ENCODE results near the gene GNB1L. TPM values are rescaled to one million over a fixed set of nuclear protein-coding genes. Genes with fewer than 3 reads are reported as not detected.

Gene GNB1L
- total and polyA plus RNA-seq, 2 experiments from 2014 or later, result 3.5 to 5.5 TPM

DNA sequence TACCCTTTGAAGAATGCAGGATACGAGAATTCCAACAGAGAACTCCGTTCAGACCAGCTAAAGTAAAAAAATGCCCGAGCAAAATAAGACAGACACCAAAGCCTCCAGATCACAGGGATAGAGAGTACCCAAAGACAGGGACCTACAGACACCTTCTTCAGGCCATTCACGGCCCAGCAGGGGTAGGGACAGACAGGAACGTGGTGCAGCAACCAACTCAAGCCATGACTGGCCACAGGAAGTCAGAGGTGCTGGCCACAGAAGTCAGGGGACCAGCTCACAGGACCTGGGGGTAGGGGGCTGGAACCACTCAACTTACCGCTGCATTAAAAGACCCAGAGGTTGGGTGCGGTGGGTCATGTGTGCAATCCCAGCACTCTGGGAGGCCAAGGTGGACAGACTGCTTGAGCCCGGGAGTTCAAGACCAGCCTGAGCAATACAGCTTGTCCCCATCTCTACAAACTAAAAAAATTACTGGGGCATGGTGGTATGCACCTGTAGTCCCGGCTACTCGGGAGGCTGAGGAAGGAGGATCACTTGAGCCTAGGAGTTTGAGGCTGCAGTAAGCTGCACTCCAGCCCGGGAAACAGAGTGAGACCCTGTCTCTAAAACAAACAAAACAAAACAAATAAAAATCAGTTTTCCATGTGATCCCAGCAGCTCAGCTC is 47.0 kb upstream of the GNB1L start:
- Histone ChIP-seq H3K4me3 (no peak overlapping the region), H3K9me3 (ENCODE audit: low read depth) (no peaks in the 10 kb centered on the region), H3K36me3 (no peaks in the 10 kb centered on the region), H3K27me3 (no peaks in the 10 kb centered on the region), H3K27ac (no peak overlapping the region), H3K4me1 (ENCODE audit: low read depth) (peaks cover 21% of the 10 kb centered on the region)
- no peak for DNase-seq (ENCODE audit: low read depth in 1 of 2, low spot score in 1 of 2)
- TF ChIP-seq, protein P1, sequence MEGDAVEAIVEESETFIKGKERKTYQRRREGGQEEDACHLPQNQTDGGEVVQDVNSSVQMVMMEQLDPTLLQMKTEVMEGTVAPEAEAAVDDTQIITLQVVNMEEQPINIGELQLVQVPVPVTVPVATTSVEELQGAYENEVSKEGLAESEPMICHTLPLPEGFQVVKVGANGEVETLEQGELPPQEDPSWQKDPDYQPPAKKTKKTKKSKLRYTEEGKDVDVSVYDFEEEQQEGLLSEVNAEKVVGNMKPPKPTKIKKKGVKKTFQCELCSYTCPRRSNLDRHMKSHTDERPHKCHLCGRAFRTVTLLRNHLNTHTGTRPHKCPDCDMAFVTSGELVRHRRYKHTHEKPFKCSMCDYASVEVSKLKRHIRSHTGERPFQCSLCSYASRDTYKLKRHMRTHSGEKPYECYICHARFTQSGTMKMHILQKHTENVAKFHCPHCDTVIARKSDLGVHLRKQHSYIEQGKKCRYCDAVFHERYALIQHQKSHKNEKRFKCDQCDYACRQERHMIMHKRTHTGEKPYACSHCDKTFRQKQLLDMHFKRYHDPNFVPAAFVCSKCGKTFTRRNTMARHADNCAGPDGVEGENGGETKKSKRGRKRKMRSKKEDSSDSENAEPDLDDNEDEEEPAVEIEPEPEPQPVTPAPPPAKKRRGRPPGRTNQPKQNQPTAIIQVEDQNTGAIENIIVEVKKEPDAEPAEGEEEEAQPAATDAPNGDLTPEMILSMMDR (IDR thresholded peaks at IDR 0.05; ENCODE audit: low read depth, low read length), result no peak

DNA sequence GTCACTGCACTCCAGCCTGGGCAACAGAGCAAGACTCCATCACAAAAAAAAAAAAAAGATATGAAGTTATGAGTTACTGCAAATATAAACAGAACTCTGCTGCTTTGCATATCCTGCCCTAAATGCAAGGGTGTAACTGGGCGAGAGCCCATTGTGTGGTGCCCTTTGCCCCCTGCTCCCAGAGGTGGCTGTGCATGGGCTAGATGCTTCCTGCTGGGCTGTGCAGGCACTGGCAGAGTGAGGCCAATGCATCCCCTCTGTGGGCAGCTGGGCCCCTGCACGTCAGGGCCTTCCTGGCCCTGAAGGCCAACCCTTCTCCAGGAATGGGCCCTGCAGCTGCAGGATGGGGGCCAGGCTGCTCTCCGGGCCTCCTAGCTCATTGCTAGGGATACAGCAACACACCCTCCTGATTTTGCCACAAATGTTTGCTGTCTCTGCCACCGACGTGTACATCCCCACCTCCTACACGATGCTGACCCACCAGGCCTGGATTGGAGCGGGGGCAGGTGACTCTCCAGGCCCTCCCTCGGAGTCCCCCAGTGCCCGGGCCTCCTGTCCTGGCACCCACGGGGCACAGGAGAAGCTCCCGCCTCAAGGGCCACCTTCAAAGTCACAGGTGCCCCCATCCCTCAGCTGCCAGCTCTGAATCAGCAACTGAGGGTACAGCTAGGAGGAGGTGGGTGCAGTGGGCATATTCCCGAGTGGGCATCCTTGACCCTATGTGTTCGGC is 46.2 kb upstream of the GNB1L start:
- H3K27ac ChIP-seq, result no peak overlapping the region
- no peaks in the 10 kb centered on the region for H3K27me3 ChIP-seq
- DNase-seq (ENCODE audit: low read depth in 1 of 2, low spot score in 1 of 2), result no peak
- H3K4me3 ChIP-seq, result no peak overlapping the region
- H3K4me1 ChIP-seq (ENCODE audit: low read depth), result peaks cover 21% of the 10 kb centered on the region
- TF ChIP-seq, protein P1 (IDR thresholded peaks at IDR 0.05; ENCODE audit: low read depth, low read length), result no peak
- no peaks in the 10 kb centered on the region for H3K9me3 ChIP-seq (ENCODE audit: low read depth)
- H3K36me3 ChIP-seq, result no peaks in the 10 kb centered on the region

DNA sequence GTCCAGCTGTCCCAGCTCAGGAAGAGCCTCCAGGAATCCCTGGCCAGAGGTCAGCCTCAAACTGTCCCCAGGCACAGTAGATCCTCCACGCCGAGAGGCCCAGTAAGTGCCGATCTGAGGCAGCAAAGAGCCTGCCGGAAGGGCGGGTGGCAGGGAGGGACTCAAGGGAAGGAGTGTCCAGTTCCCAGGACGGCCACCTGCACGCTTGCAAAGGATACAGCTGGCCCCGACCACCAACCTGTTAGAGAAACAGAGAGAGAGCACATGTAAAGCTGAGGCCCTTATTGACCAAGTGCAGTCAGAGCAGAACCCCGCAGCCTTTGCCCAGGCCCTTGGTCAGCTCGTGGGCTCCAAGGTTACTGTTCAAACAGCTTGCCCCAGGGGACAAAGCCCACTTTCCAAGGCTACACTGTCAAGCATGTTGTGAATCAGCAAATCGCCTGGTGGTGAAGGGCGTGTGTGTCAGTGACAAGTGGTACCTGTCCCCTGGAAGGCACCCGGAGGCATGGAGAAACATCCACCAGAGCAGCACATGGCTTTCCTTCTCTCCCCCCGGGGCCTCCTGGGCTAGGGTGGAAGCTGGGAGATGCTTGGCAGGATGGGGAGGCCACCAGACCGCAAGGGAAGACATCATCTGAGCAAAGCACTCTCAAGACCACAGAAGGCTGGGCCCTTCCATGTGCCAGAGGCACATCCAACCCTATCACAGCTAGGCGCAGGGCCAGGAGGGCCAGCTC is 44.3 kb upstream of the GNB1L start:
- no peaks in the 10 kb centered on the region for H3K36me3 ChIP-seq
- DNase-seq (ENCODE audit: low read depth in 1 of 2, low spot score in 1 of 2), result no peak
- H3K4me1 ChIP-seq (ENCODE audit: low read depth), result peaks cover 17% of the 10 kb centered on the region
- H3K27me3 ChIP-seq, result no peaks in the 10 kb centered on the region
- TF ChIP-seq, protein P1 (IDR thresholded peaks at IDR 0.05; ENCODE audit: low read depth, low read length), result no peak
- no peaks in the 10 kb centered on the region for H3K9me3 ChIP-seq (ENCODE audit: low read depth)
- no peak overlapping the region for H3K27ac ChIP-seq
- no peak overlapping the region for H3K4me3 ChIP-seq

DNA sequence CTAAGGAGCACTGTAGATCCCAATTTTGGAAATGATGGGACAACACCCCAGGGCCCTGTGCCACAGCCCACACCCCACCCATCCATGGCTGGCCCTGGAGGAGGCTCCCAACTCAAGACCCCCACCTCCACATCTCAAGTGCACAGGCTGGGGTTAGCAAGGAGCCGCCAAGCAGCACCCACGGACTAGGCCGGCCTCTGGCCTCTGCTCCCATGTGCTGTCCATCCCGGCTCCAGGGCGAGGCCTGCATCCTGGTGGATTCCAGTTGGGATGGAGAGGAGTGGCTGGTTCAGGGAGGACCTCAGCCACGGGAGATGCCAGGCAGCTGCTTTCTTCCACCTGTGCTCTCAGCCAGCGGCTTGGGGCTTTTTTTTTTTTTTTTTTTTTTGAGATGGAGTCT is 43.5 kb upstream of the GNB1L start:
- H3K27me3 ChIP-seq, result no peaks in the 10 kb centered on the region
- TF ChIP-seq, protein P1 (IDR thresholded peaks at IDR 0.05; ENCODE audit: low read depth, low read length), result no peak
- no peaks in the 10 kb centered on the region for H3K36me3 ChIP-seq
- H3K4me1 ChIP-seq (ENCODE audit: low read depth), result peaks cover 12% of the 10 kb centered on the region
- H3K9me3 ChIP-seq (ENCODE audit: low read depth), result no peaks in the 10 kb centered on the region
- H3K27ac ChIP-seq, result no peak overlapping the region
- no peak overlapping the region for H3K4me3 ChIP-seq
- DNase-seq (ENCODE audit: low read depth in 1 of 2, low spot score in 1 of 2), result no peak

DNA sequence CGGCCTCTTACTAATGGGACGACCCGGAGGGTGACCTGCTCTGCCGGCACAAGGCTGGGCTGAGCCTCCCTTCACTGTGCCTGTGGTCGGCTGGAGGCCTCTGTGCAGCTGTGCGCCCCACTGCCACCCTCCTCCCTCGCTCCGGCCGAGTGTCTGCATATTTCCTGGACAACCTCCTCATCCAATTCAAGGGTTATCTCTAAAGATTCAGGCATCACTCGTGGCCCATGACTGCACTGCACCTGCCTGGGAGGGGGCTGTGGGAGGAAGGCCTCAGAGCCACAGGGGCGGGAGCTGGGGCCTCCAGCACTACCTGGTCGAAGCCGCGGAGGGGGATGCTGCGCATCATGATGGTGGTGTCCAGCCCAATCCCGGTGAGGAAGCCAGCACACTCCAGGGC is 43.1 kb upstream of the GNB1L start:
- Histone ChIP-seq H3K4me3 (no peak overlapping the region), H3K36me3 (no peaks in the 10 kb centered on the region), H3K9me3 (ENCODE audit: low read depth) (no peaks in the 10 kb centered on the region), H3K4me1 (ENCODE audit: low read depth) (peaks cover 10% of the 10 kb centered on the region), H3K27me3 (no peaks in the 10 kb centered on the region), H3K27ac (peak overlapping the region; percentile 26)
- no peak for DNase-seq (ENCODE audit: low read depth in 1 of 2, low spot score in 1 of 2)
- TF ChIP-seq, protein P1 (IDR thresholded peaks at IDR 0.05; ENCODE audit: low read depth, low read length), result no peak
